Astrocyte (in vitro differentiated cells and primary cell): Measurements from ENCODE around the gene SLFN14. TPM values are rescaled to one million over a fixed set of nuclear protein-coding genes. Genes with fewer than 3 reads are reported as not detected.
"Not testable (repeated sequence)": the region's sequence is repeated elsewhere in the genome, so short reads cannot be mapped to it uniquely, and the experiment has no call there.

ENCODE experiments used
- DNase-seq: peaks from one replicate; pipeline ENCODE4 v3.0.0-alpha.2; 2010; ENCODE audit warnings: low read depth
- FAIRE-seq: peaks from 2 replicates; lab custom pipeline; 2011; peaks lifted over from hg19 to GRCh38; lab: Jason Lieb, UNC
- H2AFZ ChIP-seq: 2 replicates; pipeline ENCODE4 v1.6.0; 2012; ENCODE audit warnings: low read depth, low read length, inconsistent platforms
- H3K27ac ChIP-seq: 2 replicates; pipeline ENCODE4 v1.5.1; 2011; ENCODE audit warnings: low read depth, low read length, inconsistent platforms
- H3K27me3 ChIP-seq: 2 replicates; pipeline ENCODE4 v1.6.0; 2011; ENCODE audit warnings: low read length, inconsistent platforms; ENCODE audit not compliant: insufficient read depth
- H3K36me3 ChIP-seq: 2 replicates; pipeline ENCODE4 v1.5.1; 2011; ENCODE audit warnings: low read length, inconsistent platforms; ENCODE audit not compliant: insufficient read depth
- H3K4me1 ChIP-seq: 2 replicates; pipeline ENCODE4 v1.5.1; 2011; ENCODE audit warnings: low read length, inconsistent platforms; ENCODE audit not compliant: insufficient read depth
- H3K4me2 ChIP-seq: 2 replicates; pipeline ENCODE4 v1.6.0; 2012; ENCODE audit warnings: low read length, inconsistent platforms
- H3K4me3 ChIP-seq: 2 replicates; pipeline ENCODE4 v1.5.1; 2011; ENCODE audit warnings: low read depth, mild to moderate bottlenecking, low read length, inconsistent platforms; ENCODE audit not compliant: insufficient read depth
- H3K79me2 ChIP-seq: 2 replicates; pipeline ENCODE4 v1.6.0; 2012; ENCODE audit warnings: mild to moderate bottlenecking, low read length, inconsistent platforms; ENCODE audit not compliant: insufficient read depth
- H3K9ac ChIP-seq: 2 replicates; pipeline ENCODE4 v1.6.0; 2012; ENCODE audit warnings: mild to moderate bottlenecking, low read length, inconsistent platforms
- H3K9me3 ChIP-seq: 2 replicates; pipeline ENCODE4 v1.5.1; 2012; ENCODE audit warnings: low read depth, mild to moderate bottlenecking, low read length, inconsistent platforms; ENCODE audit not compliant: insufficient read depth
- H4K20me1 ChIP-seq: 2 replicates; pipeline ENCODE4 v1.6.0; 2012; ENCODE audit warnings: low read length, inconsistent platforms; ENCODE audit not compliant: insufficient read depth
- H3K27ac Mint-ChIP-seq: one replicate; pipeline ENCODE4 v1.8.0; 2021; ENCODE audit warnings: mild to moderate bottlenecking, mixed read lengths; ENCODE audit not compliant: unreplicated experiment
- H3K27me3 Mint-ChIP-seq: one replicate; pipeline ENCODE4 v1.8.0; 2021; ENCODE audit warnings: low read depth, mixed read lengths; ENCODE audit not compliant: unreplicated experiment
- H3K36me3 Mint-ChIP-seq: one replicate; pipeline ENCODE4 v1.8.0; 2021; ENCODE audit warnings: low read depth, mixed read lengths; ENCODE audit not compliant: unreplicated experiment
- H3K4me1 Mint-ChIP-seq: one replicate; pipeline ENCODE4 v1.8.0; 2021; ENCODE audit warnings: low read depth, mixed read lengths; ENCODE audit not compliant: unreplicated experiment
- H3K4me3 Mint-ChIP-seq: one replicate; pipeline ENCODE4 v1.8.0; 2021; ENCODE audit warnings: mild to moderate bottlenecking, moderate library complexity, mixed read lengths; ENCODE audit not compliant: unreplicated experiment
- H3K9me3 Mint-ChIP-seq: one replicate; pipeline ENCODE4 v1.8.0; 2021; ENCODE audit warnings: mild to moderate bottlenecking, mixed read lengths; ENCODE audit not compliant: unreplicated experiment
- CTCF ChIP-seq: IDR thresholded peaks from 2 replicates; pipeline ENCODE4 v1.5.1; 2011; ENCODE audit warnings: low read depth, mild to moderate bottlenecking, inconsistent platforms, low read length, moderate library complexity; ENCODE audit not compliant: insufficient read depth
- EZH2 ChIP-seq: IDR thresholded peaks from 2 replicates; pipeline ENCODE4 v1.6.1; 2012; ENCODE audit warnings: mild to moderate bottlenecking, low read length, inconsistent platforms; ENCODE audit not compliant: insufficient read depth
- total RNA-seq: library from RNA; stranded (reverse); gene quantifications from 2 replicates; pipeline ENCODE4 v1.2.1, GENCODE V29; 2021

The SLFN14 gene
- total RNA-seq, 1 donor from 2014 or later: not detected

- Histone ChIP-seq H3K27ac (no peak overlapping the region), H4K20me1 (no peaks in the 10 kb centered on the region), H3K4me2 (no peak overlapping the region), H3K9ac (no peak overlapping the region), H3K4me1 (no peaks in the 10 kb centered on the region), H3K4me3 (no peak overlapping the region), H3K79me2 (no peaks in the 10 kb centered on the region), H3K36me3 (no peaks in the 10 kb centered on the region), H3K27me3 (no peaks in the 10 kb centered on the region), H3K9me3 (no peaks in the 10 kb centered on the region), H2AFZ (no peak overlapping the region)
- no peak for TF ChIP-seq CTCF
- TF ChIP-seq EZH2: no peak
- Mint-ChIP-seq H3K9me3 (peaks cover 9% of the 10 kb centered on the region), H3K4me1 (peaks cover 2% of the 10 kb centered on the region), H3K27me3 (peaks cover 13% of the 10 kb centered on the region), H3K4me3 (no peak overlapping the region), H3K36me3 (no peaks in the 10 kb centered on the region), H3K27ac (no peak overlapping the region)
- DNase-seq (no peak), FAIRE-seq (no peak)
Observed at GRCh38 chr17:35523296-35523695, 37.3 kb downstream of the SLFN14 start.

GRCh38 chr17:35521654-35522256, 38.9 kb downstream of the SLFN14 start:
- not testable (repeated sequence) for FAIRE-seq, H3K4me2 ChIP-seq, H3K4me3 Mint-ChIP-seq, H3K4me1 Mint-ChIP-seq, H3K4me3 ChIP-seq, H3K27me3 ChIP-seq, H3K9me3 ChIP-seq, H3K27ac ChIP-seq, H3K36me3 Mint-ChIP-seq, H3K36me3 ChIP-seq, H3K9ac ChIP-seq, H3K9me3 Mint-ChIP-seq, H3K4me1 ChIP-seq, H4K20me1 ChIP-seq, H3K27ac Mint-ChIP-seq, H3K79me2 ChIP-seq, H2AFZ ChIP-seq, DNase-seq
- H3K27me3 Mint-ChIP-seq: peaks cover 18% of the 10 kb centered on the region

GRCh38 chr17:35521150-35521549, 39.5 kb downstream of the SLFN14 start:
- FAIRE-seq (no peak), DNase-seq (no peak)
- no peak overlapping the region for H3K9ac ChIP-seq
- H3K9me3 Mint-ChIP-seq: peaks cover 2% of the 10 kb centered on the region
- TF ChIP-seq EZH2 (no peak), CTCF (no peak)
- no peak overlapping the region for H3K4me3 Mint-ChIP-seq
- H3K27ac ChIP-seq: no peak overlapping the region
- no peaks in the 10 kb centered on the region for H3K36me3 Mint-ChIP-seq
- H2AFZ ChIP-seq: no peak overlapping the region
- H3K4me1 ChIP-seq: no peaks in the 10 kb centered on the region
- no peaks in the 10 kb centered on the region for H4K20me1 ChIP-seq
- no peaks in the 10 kb centered on the region for H3K36me3 ChIP-seq
- peaks cover 2% of the 10 kb centered on the region for H3K4me1 Mint-ChIP-seq
- no peaks in the 10 kb centered on the region for H3K27me3 ChIP-seq
- H3K27me3 Mint-ChIP-seq: peaks cover 17% of the 10 kb centered on the region
- no peak overlapping the region for H3K4me2 ChIP-seq
- no peaks in the 10 kb centered on the region for H3K9me3 ChIP-seq
- no peak overlapping the region for H3K4me3 ChIP-seq
- no peak overlapping the region for H3K27ac Mint-ChIP-seq
- no peaks in the 10 kb centered on the region for H3K79me2 ChIP-seq
